Caco-2 (cell line): ENCODE measurements around the gene PDCD4. TPM values are rescaled to one million over a fixed set of nuclear protein-coding genes. Genes with fewer than 3 reads are reported as not detected.
A peak's percentile ranks its signal among the peaks of the same experiment; 100 is the strongest.

ENCODE experiments used
- BruUV-seq: library from RNA; stranded (reverse); fragments of 400-500 nt; replicated peaks from 2 replicates; lab custom pipeline; 2021; lab: Mats Ljungman, UMichigan
- CTCF ChIA-PET: fragments of 300-600 bp; sonication (Branson Sonifier 250); formaldehyde crosslinking; loops from one replicate; lab custom pipeline; 2022; ENCODE audit warnings: antibody characterized with exemption; lab: Charles Lee
- POLR2A ChIA-PET: fragments of 300-600 bp; sonication (Branson Sonifier 250); formaldehyde crosslinking; loops from one replicate; lab custom pipeline; 2022; ENCODE audit warnings: antibody characterized with exemption; lab: Charles Lee
- DNase-seq, 2 experiments: peaks; one replicate each; pipeline versions ENCODE4 v3.0.0 to v3.0.0-alpha.2; 2020 to 2022
- H3K27me3 ChIP-seq: replicated peaks from 2 replicates; pipeline ENCODE4 v1.6.0; 2011; ENCODE audit warnings: low read length; ENCODE audit not compliant: control insufficient read depth, insufficient read depth
- H3K36me3 ChIP-seq: 2 replicates; pipeline ENCODE4 v1.5.1; 2011; ENCODE audit warnings: low read length; ENCODE audit not compliant: control insufficient read depth, insufficient read depth
- H3K4me1 ChIP-seq: fragments of 250-450 bp; sonication (Bioruptor Pico); 2 replicates; pipeline ENCODE4 v1.5.1; 2020; ENCODE audit warnings: mild to moderate bottlenecking
- H3K4me3 ChIP-seq: 2 replicates; pipeline ENCODE4 v1.5.1; 2011; ENCODE audit warnings: low read depth, mild to moderate bottlenecking, control low read depth, low read length
- H3K9me3 ChIP-seq: fragments of 250-450 bp; sonication (Bioruptor Pico); 2 replicates; pipeline ENCODE4 v1.5.1; 2020; ENCODE audit warnings: mild to moderate bottlenecking, moderate library complexity
- H3K27ac Mint-ChIP-seq: one replicate; pipeline ENCODE4 v1.8.0; 2022; ENCODE audit warnings: mixed read lengths; ENCODE audit not compliant: unreplicated experiment
- H3K27me3 Mint-ChIP-seq: one replicate; pipeline ENCODE4 v1.8.0; 2022; ENCODE audit warnings: mixed read lengths; ENCODE audit not compliant: insufficient read depth, unreplicated experiment
- H3K36me3 Mint-ChIP-seq: one replicate; pipeline ENCODE4 v1.8.0; 2022; ENCODE audit warnings: mild to moderate bottlenecking, mixed read lengths; ENCODE audit not compliant: insufficient read depth, unreplicated experiment
- H3K4me1 Mint-ChIP-seq: one replicate; pipeline ENCODE4 v1.8.0; 2022; ENCODE audit warnings: low read depth, mixed read lengths; ENCODE audit not compliant: unreplicated experiment
- H3K4me3 Mint-ChIP-seq: one replicate; pipeline ENCODE4 v1.8.0; 2022; ENCODE audit warnings: mild to moderate bottlenecking, moderate library complexity, mixed read lengths; ENCODE audit not compliant: unreplicated experiment
- H3K9me3 Mint-ChIP-seq: one replicate; pipeline ENCODE4 v1.8.0; 2022; ENCODE audit warnings: mixed read lengths; ENCODE audit not compliant: unreplicated experiment
- CTCF ChIP-seq, 2 experiments: fragments of 200-600 bp in 1 of 2; IDR thresholded peaks; 1 replicate in 1 of 2; 2 replicates in 1 of 2; pipeline versions ENCODE4 v1.5.1 to v1.8.0; 2011 to 2022; ENCODE audit warnings: antibody characterized with exemption in 1 of 2, control low read depth in 1 of 2, inconsistent platforms in 1 of 2, low read depth in 1 of 2, low read length in 1 of 2, mild to moderate bottlenecking in 1 of 2, moderate library complexity in 1 of 2; ENCODE audit not compliant: insufficient read depth in 1 of 2, severe bottlenecking in 1 of 2, unreplicated experiment in 1 of 2
- intact Hi-C: fragments of 100-400 bp; cut with micrococcal nuclease; formaldehyde crosslinking; loops from one replicate; pipeline ENCODE4 v1.10.0; 2022; ENCODE audit not compliant: unreplicated experiment
- total RNA-seq: library from RNA; stranded (reverse); gene quantifications from 2 replicates; pipeline ENCODE4 v1.2.3, GENCODE V29; 2022

Gene PDCD4
- total RNA-seq, 1 experiment from 2014 or later, result 66.1 TPM

- Histone ChIP-seq H3K36me3 (no peaks in the 10 kb centered on the region), H3K9me3 (no peaks in the 10 kb centered on the region), H3K4me1 (peaks cover 12% of the 10 kb centered on the region), H3K4me3 (no peak overlapping the region), H3K27me3 (no peaks in the 10 kb centered on the region)
- no peak for TF ChIP-seq CTCF (IDR thresholded peaks at IDR 0.05; ENCODE audit: insufficient read depth in 1 of 2, low read depth in 1 of 2, low read length in 1 of 2, severe bottlenecking in 1 of 2, unreplicated experiment in 1 of 2)
- peaks cover 3% of the 10 kb centered on the region for H3K36me3 Mint-ChIP-seq
- H3K27me3 Mint-ChIP-seq, result no peaks in the 10 kb centered on the region
- peaks cover 10% of the 10 kb centered on the region for H3K4me1 Mint-ChIP-seq
- ChIA-PET CTCF (no interaction called here), POLR2A (interaction anchor here (1.8 kb wide), 1 partner anchor 19 kb away, joined by 3 read pairs; the partner anchor contains the start of gene PDCD4)
- DNase-seq, result no peak
- no TSS peak for BruUV-seq
- no peak overlapping the region for H3K4me3 Mint-ChIP-seq
- H3K9me3 Mint-ChIP-seq, result no peaks in the 10 kb centered on the region
- intact Hi-C loops, result no loop called here
- peak overlapping the region; percentile 48 for H3K27ac Mint-ChIP-seq
Observed at GRCh38 chr10:110852255-110852896, 19.4 kb upstream of the PDCD4 start.

- Mint-ChIP-seq H3K4me1 (peaks cover 16% of the 10 kb centered on the region), H3K27ac (no peak overlapping the region), H3K4me3 (no peak overlapping the region), H3K9me3 (no peaks in the 10 kb centered on the region), H3K27me3 (no peaks in the 10 kb centered on the region), H3K36me3 (peaks cover 5% of the 10 kb centered on the region)
- no peak for DNase-seq
- no peak for TF ChIP-seq CTCF (IDR thresholded peaks at IDR 0.05; ENCODE audit: insufficient read depth in 1 of 2, low read depth in 1 of 2, low read length in 1 of 2, severe bottlenecking in 1 of 2, unreplicated experiment in 1 of 2)
- no peaks in the 10 kb centered on the region for H3K27me3 ChIP-seq
- POLR2A ChIA-PET, result interaction anchor here (1.8 kb wide), 1 partner anchor 18 kb away, joined by 3 read pairs; the partner anchor contains the start of gene PDCD4
- CTCF ChIA-PET, result no interaction called here
- H3K9me3 ChIP-seq, result no peaks in the 10 kb centered on the region
- H3K4me3 ChIP-seq, result no peak overlapping the region
- intact Hi-C loops, result no loop called here
- H3K4me1 ChIP-seq, result peaks cover 17% of the 10 kb centered on the region
- H3K36me3 ChIP-seq, result no peaks in the 10 kb centered on the region
- BruUV-seq, result no TSS peak
Observed at GRCh38 chr10:110852947-110853346, 18.8 kb upstream of the PDCD4 start.

GRCh38 chr10:110853921-110854605, 17.7 kb upstream of the PDCD4 start:
- peaks cover 11% of the 10 kb centered on the region for H3K36me3 Mint-ChIP-seq
- CTCF ChIA-PET, result no interaction called here
- Histone ChIP-seq H3K27me3 (no peaks in the 10 kb centered on the region), H3K9me3 (no peaks in the 10 kb centered on the region), H3K36me3 (no peaks in the 10 kb centered on the region), H3K4me3 (no peak overlapping the region), H3K4me1 (peaks cover 29% of the 10 kb centered on the region)
- POLR2A ChIA-PET, result interaction anchor here (0.9 kb wide), 1 partner anchor 8 kb away, joined by 3 read pairs; no protein-coding TSS in a partner anchor
- peaks cover 22% of the 10 kb centered on the region for H3K4me1 Mint-ChIP-seq
- H3K27me3 Mint-ChIP-seq, result no peaks in the 10 kb centered on the region
- no peak overlapping the region for H3K27ac Mint-ChIP-seq
- H3K9me3 Mint-ChIP-seq, result no peaks in the 10 kb centered on the region
- no peak for TF ChIP-seq CTCF (IDR thresholded peaks at IDR 0.05; ENCODE audit: insufficient read depth in 1 of 2, low read depth in 1 of 2, low read length in 1 of 2, severe bottlenecking in 1 of 2, unreplicated experiment in 1 of 2)
- intact Hi-C loops, result no loop called here
- no peak for DNase-seq
- no TSS peak for BruUV-seq
- H3K4me3 Mint-ChIP-seq, result no peak overlapping the region
